Measurements from ENCODE around the gene PRSS38. TPM values are rescaled to one million over a fixed set of nuclear protein-coding genes. Genes with fewer than 3 reads are reported as not detected.
A peak's percentile ranks its signal among the peaks of the same experiment; 100 is the strongest.

PRSS38 gene
- total RNA-seq, 1 experiment from 2014 or later: not detected

GRCh38 chr1:227794817-227795192, 20.7 kb upstream of the PRSS38 start:
- intact Hi-C loops (cut with micrococcal nuclease; ENCODE audit: unreplicated experiment): loop anchor here (10.0 kb wide), 1 partner anchor 150 kb away; the partner anchor contains the start of gene WNT9A
- peak; percentile 46; the same call in 1 of the 2 replicates for ATAC-seq
- ChIA-PET CTCF (interaction anchor here (1.0 kb wide), 1 partner anchor 158 kb away, joined by 8 read pairs; no protein-coding TSS in a partner anchor), POLR2A (interaction anchor here (0.5 kb wide), 1 partner anchor 1358 kb away, joined by 3 read pairs; no protein-coding TSS in a partner anchor)
- Histone ChIP-seq H3K9me3 (ENCODE audit: control insufficient read depth, insufficient read depth, low read depth, low read length) (no peaks in the 10 kb centered on the region), H3K4me3 (ENCODE audit: low read depth in 2 of 2, low read length in 2 of 2) (no peak overlapping the region), H3K36me3 (ENCODE audit: control insufficient read depth, insufficient read depth, low read length) (no peaks in the 10 kb centered on the region), H3K4me1 (ENCODE audit: control insufficient read depth, insufficient read depth, low read length) (peaks cover 28% of the 10 kb centered on the region), H3K27me3 (ENCODE audit: control insufficient read depth, insufficient read depth, low read length) (no peaks in the 10 kb centered on the region), H3K27ac (ENCODE audit: low read length) (0 out of 2 replicates have a peak overlapping the region, but pooled peaks have one; percentile 34)
- no peak for TF ChIP-seq SIN3A (IDR thresholded peaks at IDR 0.05; ENCODE audit: borderline replicate concordance, insufficient read depth, low read depth, low read length)
- TF ChIP-seq, protein P1, sequence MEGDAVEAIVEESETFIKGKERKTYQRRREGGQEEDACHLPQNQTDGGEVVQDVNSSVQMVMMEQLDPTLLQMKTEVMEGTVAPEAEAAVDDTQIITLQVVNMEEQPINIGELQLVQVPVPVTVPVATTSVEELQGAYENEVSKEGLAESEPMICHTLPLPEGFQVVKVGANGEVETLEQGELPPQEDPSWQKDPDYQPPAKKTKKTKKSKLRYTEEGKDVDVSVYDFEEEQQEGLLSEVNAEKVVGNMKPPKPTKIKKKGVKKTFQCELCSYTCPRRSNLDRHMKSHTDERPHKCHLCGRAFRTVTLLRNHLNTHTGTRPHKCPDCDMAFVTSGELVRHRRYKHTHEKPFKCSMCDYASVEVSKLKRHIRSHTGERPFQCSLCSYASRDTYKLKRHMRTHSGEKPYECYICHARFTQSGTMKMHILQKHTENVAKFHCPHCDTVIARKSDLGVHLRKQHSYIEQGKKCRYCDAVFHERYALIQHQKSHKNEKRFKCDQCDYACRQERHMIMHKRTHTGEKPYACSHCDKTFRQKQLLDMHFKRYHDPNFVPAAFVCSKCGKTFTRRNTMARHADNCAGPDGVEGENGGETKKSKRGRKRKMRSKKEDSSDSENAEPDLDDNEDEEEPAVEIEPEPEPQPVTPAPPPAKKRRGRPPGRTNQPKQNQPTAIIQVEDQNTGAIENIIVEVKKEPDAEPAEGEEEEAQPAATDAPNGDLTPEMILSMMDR (IDR thresholded peaks at IDR 0.05): no peak
- TF ChIP-seq TCF7L2 (IDR thresholded peaks at IDR 0.05; ENCODE audit: low read depth, low read length): no peak
- no TSS peak for BruUV-seq (replicated peaks)
- DNase-seq (ENCODE audit: low read depth, low spot score): no peak
- in situ Hi-C loops (cut with HindIII; ENCODE audit: low pct_unique_long_range_greater_than_20kb, low sequenced_read_pairs): no loop called here

DNA sequence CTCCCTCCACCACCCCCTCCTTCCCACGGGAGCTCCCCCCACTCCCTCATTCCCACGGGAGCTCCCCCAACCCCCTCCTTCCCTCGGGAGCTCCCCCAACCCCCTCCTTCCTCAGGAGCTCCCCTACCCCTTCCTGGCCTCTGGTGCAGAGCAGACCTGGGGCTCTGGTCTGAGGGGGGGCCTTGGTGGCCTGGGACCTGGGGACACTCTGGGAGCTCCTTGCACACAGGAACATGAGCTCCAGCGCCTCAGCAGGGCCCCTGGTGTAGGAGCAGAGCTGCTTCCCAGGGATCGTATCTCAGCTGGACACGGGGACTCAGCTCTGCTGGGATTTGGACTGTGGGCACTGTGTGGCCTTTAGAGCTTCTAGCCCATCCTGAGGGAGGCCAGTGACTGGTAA, 19.7 kb upstream of the PRSS38 start:
- ATAC-seq: no peak
- in situ Hi-C loops (cut with HindIII; ENCODE audit: low pct_unique_long_range_greater_than_20kb, low sequenced_read_pairs) (no loop called here), intact Hi-C loops (cut with micrococcal nuclease; ENCODE audit: unreplicated experiment) (loop anchor here (10.0 kb wide), 1 partner anchor 149 kb away; the partner anchor contains the start of gene WNT9A)
- no peak overlapping the region for H3K27ac ChIP-seq (ENCODE audit: low read length)
- BruUV-seq (replicated peaks): no TSS peak
- TF ChIP-seq SIN3A (IDR thresholded peaks at IDR 0.05; ENCODE audit: borderline replicate concordance, insufficient read depth, low read depth, low read length): no peak
- TF ChIP-seq, protein P2, sequence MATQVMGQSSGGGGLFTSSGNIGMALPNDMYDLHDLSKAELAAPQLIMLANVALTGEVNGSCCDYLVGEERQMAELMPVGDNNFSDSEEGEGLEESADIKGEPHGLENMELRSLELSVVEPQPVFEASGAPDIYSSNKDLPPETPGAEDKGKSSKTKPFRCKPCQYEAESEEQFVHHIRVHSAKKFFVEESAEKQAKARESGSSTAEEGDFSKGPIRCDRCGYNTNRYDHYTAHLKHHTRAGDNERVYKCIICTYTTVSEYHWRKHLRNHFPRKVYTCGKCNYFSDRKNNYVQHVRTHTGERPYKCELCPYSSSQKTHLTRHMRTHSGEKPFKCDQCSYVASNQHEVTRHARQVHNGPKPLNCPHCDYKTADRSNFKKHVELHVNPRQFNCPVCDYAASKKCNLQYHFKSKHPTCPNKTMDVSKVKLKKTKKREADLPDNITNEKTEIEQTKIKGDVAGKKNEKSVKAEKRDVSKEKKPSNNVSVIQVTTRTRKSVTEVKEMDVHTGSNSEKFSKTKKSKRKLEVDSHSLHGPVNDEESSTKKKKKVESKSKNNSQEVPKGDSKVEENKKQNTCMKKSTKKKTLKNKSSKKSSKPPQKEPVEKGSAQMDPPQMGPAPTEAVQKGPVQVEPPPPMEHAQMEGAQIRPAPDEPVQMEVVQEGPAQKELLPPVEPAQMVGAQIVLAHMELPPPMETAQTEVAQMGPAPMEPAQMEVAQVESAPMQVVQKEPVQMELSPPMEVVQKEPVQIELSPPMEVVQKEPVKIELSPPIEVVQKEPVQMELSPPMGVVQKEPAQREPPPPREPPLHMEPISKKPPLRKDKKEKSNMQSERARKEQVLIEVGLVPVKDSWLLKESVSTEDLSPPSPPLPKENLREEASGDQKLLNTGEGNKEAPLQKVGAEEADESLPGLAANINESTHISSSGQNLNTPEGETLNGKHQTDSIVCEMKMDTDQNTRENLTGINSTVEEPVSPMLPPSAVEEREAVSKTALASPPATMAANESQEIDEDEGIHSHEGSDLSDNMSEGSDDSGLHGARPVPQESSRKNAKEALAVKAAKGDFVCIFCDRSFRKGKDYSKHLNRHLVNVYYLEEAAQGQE (IDR thresholded peaks at IDR 0.05; ENCODE audit: insufficient read depth in 1 of 2, low read depth in 2 of 2, low read length in 1 of 2): no peak
- H3K4me3 ChIP-seq (ENCODE audit: low read depth in 2 of 2, low read length in 2 of 2): no peak overlapping the region
- peaks cover 24% of the 10 kb centered on the region for H3K4me1 ChIP-seq (ENCODE audit: control insufficient read depth, insufficient read depth, low read length)
- no peaks in the 10 kb centered on the region for H3K36me3 ChIP-seq (ENCODE audit: control insufficient read depth, insufficient read depth, low read length)
- no peaks in the 10 kb centered on the region for H3K27me3 ChIP-seq (ENCODE audit: control insufficient read depth, insufficient read depth, low read length)
- CTCF ChIA-PET: interaction anchor here (0.6 to 1.0 kb wide), 3 partner anchors 150 to 158 kb away, joined by 4 to 12 read pairs (median 8); no protein-coding TSS in a partner anchor
- DNase-seq (ENCODE audit: low read depth, low spot score): no peak
- H3K9me3 ChIP-seq (ENCODE audit: control insufficient read depth, insufficient read depth, low read depth, low read length): no peaks in the 10 kb centered on the region
- POLR2A ChIA-PET: interaction anchor here (0.6 kb wide), 2 partner anchors 84 to 160 kb away, joined by 4 to 5 read pairs; no protein-coding TSS in a partner anchor

DNA sequence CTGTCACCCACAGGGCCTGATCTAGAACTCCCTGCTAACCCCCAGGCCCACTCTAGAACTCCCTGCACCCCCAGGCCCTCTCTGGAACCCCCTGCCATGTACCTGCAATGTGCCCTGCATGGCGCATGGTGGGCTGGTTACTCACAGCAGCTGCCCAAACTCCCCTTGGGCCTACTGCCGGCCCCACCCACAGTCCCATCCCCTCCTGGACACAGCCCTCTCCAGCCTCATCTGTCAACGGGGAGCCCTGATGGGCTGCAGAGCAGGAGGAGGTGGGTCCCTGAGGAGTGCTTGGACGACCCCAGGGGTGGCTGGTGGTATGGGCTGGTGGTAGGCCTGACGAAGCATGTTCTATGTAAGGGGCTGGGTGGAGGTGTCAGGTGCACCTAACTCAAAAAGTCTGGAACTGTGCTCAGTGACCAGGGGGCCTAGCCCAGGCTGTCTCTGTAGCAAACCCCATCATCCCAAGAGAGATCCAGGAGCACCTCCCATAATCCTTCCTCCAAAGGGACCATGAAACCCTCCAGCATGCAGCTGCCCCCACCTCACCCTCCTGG, 19.0 kb upstream of the PRSS38 start:
- no TSS peak for BruUV-seq (replicated peaks)
- intact Hi-C loops (cut with micrococcal nuclease; ENCODE audit: unreplicated experiment): loop anchor here (10.0 kb wide), 1 partner anchor 148 kb away; the partner anchor contains the start of gene WNT9A
- ATAC-seq: no peak
- TF ChIP-seq, protein P2 (IDR thresholded peaks at IDR 0.05; ENCODE audit: insufficient read depth in 1 of 2, low read depth in 2 of 2, low read length in 1 of 2): no peak
- TF ChIP-seq, protein P1 (IDR thresholded peaks at IDR 0.05): no peak
- TF ChIP-seq SIN3A (IDR thresholded peaks at IDR 0.05; ENCODE audit: borderline replicate concordance, insufficient read depth, low read depth, low read length): no peak
- no peak for TF ChIP-seq POLR2AphosphoS5 (IDR thresholded peaks at IDR 0.05; ENCODE audit: low read depth, low read length)
- no peak for TF ChIP-seq TCF7L2 (IDR thresholded peaks at IDR 0.05; ENCODE audit: low read depth, low read length)
- no peak overlapping the region for H3K27ac ChIP-seq (ENCODE audit: low read length)
- peaks cover 24% of the 10 kb centered on the region for H3K4me1 ChIP-seq (ENCODE audit: control insufficient read depth, insufficient read depth, low read length)
- H3K4me3 ChIP-seq (ENCODE audit: low read depth in 2 of 2, low read length in 2 of 2): no peak overlapping the region
- in situ Hi-C loops (cut with HindIII; ENCODE audit: low pct_unique_long_range_greater_than_20kb, low sequenced_read_pairs): no loop called here
- CTCF ChIA-PET: no interaction called here
- H3K36me3 ChIP-seq (ENCODE audit: control insufficient read depth, insufficient read depth, low read length): no peaks in the 10 kb centered on the region
- no peaks in the 10 kb centered on the region for H3K27me3 ChIP-seq (ENCODE audit: control insufficient read depth, insufficient read depth, low read length)
- DNase-seq (ENCODE audit: low read depth, low spot score): no peak
- H3K9me3 ChIP-seq (ENCODE audit: control insufficient read depth, insufficient read depth, low read depth, low read length): no peaks in the 10 kb centered on the region
- POLR2A ChIA-PET: no interaction called here
